Measurements from ENCODE around the gene CNTN5. TPM values are rescaled to one million over a fixed set of nuclear protein-coding genes. Genes with fewer than 3 reads are reported as not detected.
"Not testable (repeated sequence)": the region's sequence is repeated elsewhere in the genome, so short reads cannot be mapped to it uniquely, and the experiment has no call there.

Gene CNTN5
- polyA plus RNA-seq, 1 donor, result 4.2 TPM

- no peak for DNase-seq (ENCODE audit: low read depth)
Measured at GRCh38 chr11:99275521-99275920, 254.8 kb downstream of the CNTN5 start.

DNA sequence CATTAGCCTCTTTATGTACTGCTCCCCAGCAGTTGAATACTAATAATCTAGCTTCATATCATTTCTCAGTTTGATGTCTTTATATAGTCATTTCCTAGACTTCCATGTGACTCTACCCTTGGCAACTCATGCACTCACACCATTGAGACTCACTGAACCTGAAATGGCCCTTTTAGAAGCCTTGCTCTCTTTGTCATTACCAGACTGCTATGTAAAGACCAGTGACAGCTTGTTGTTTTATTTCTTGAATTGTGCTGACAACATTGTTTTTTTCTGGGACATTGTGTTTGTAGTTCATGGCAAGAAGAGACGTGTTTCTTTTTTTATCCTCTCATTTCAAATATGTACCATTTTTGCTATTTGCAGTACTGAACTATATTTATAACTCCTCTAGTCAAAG, 256.5 kb downstream of the CNTN5 start:
- no peak for DNase-seq (ENCODE audit: low read depth)

GRCh38 chr11:99279266-99279665, 258.5 kb downstream of the CNTN5 start:
- no peak for DNase-seq (ENCODE audit: low read depth)

DNA sequence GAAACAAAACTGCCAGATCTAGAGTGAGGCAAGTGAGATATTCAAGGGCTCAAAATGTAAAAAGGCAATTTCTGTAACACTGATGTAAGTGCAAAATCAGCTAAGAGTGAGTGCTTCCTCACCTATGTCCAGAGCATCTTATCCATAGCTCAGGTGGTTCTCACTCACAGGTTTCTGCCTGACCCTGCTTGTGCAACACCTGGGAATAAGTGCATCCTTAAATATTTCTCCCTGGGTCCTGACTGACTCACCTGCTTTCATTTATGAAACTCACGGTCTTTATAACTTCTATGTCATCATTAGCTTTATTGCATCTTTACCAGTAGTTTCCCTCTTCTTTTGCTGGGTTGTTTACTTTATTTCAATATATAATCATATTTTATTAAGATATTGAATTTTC, 260.6 kb downstream of the CNTN5 start:
- DNase-seq (ENCODE audit: low read depth), result no peak

- DNase-seq (ENCODE audit: low read depth), result not testable (repeated sequence)
Measured at GRCh38 chr11:99297925-99298324, 277.2 kb downstream of the CNTN5 start.

- DNase-seq (ENCODE audit: low read depth), result no peak
Measured at GRCh38 chr11:99307510-99308088, 286.9 kb downstream of the CNTN5 start.

GRCh38 chr11:99311870-99312269, 291.1 kb downstream of the CNTN5 start:
- no peak for DNase-seq (ENCODE audit: low read depth)

DNA sequence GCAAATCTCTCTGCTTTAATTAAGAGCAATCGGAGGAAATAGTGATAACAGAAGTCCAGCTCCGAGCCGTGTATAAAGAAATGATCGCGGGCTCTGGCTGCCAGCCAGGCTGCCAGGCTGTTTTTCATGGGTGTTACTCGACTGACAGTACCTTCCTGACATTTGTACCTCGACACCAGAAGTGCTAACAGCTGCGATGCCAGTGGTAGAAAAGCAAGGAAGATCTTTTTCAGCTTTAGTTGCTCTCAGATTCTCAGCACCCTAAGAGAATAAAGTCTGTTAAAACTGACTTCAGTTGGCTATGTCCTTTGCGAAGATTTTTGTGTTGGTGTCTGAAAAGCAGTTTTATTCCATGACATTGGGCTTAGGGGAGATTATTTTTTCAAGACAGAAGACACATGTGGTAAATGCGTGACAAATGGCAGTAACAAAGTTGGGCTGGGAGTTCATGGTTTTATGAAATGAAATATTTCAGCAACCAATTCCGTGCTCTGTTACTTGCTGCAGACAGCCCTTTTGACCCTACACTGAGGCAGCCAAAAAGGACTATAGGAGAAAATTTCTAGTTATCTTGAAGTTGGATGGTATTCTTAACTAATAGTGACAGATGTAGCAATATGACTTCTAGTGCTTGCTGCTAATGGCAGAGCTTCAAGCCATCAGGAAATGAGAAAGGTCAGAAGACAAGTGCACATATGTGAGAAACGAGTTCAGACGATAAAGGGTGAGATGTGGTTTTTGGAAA, 296.2 kb downstream of the CNTN5 start:
- DNase-seq (ENCODE audit: low read depth), result peak; percentile 8

- no peak for DNase-seq (ENCODE audit: low read depth)
Measured at GRCh38 chr11:99320769-99321290, 300.1 kb downstream of the CNTN5 start.

GRCh38 chr11:99325847-99326246, 305.1 kb downstream of the CNTN5 start:
- DNase-seq (ENCODE audit: low read depth), result no peak

GRCh38 chr11:99327066-99327465, 306.3 kb downstream of the CNTN5 start:
- DNase-seq (ENCODE audit: low read depth), result no peak

DNA sequence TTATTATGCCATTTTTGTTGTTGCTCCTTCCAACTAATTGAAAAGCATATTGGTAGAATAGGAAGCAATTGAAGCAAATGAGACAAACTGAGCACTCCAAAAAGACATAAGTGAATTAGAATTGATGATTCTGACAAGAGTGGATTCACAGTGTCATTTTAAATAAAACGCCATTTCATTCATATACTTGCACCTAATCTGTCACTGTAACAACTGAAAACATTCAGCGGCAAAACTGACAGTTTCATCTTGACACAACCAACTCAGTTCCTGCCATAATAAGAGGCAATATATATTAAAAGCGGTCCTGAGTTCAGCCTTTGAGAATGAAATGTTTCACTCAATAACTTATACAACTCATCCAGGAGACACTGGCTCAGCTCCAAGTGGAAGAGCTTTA, 306.8 kb downstream of the CNTN5 start:
- DNase-seq (ENCODE audit: low read depth), result no peak

- no peak for DNase-seq (ENCODE audit: low read depth)
Measured at GRCh38 chr11:99333621-99334020, 312.9 kb downstream of the CNTN5 start.

- DNase-seq (ENCODE audit: low read depth), result no peak
Measured at GRCh38 chr11:99343117-99343516, 322.4 kb downstream of the CNTN5 start.

DNA sequence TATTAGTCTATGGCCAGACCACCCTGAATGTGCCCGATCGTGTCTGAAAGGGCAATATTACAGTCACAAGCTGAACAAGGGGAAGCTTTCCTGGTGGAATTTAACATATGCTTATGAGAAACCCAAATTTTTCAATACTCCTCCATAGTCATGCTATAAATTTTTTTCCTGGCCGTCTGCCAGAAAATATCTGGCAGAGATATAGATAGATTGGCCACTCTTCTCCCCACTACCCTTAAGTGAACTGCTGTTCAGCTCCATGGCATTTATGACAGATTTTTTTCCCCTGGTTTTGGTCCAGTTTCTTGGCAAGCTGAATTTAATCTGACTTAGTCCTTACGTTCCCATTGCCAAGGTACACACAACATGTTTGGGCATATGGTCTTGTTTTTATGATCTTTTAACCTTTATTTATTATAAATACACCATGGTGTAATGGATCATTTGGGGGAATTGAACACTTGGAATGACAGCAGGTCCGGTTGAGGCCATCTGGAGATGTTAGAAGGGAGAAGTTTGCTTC, 328.5 kb downstream of the CNTN5 start:
- no peak for DNase-seq (ENCODE audit: low read depth)

- DNase-seq (ENCODE audit: low read depth), result no peak
Measured at GRCh38 chr11:99351624-99352023, 330.9 kb downstream of the CNTN5 start.

- no peak for DNase-seq (ENCODE audit: low read depth)
Measured at GRCh38 chr11:99352642-99353041, 331.9 kb downstream of the CNTN5 start.

DNA sequence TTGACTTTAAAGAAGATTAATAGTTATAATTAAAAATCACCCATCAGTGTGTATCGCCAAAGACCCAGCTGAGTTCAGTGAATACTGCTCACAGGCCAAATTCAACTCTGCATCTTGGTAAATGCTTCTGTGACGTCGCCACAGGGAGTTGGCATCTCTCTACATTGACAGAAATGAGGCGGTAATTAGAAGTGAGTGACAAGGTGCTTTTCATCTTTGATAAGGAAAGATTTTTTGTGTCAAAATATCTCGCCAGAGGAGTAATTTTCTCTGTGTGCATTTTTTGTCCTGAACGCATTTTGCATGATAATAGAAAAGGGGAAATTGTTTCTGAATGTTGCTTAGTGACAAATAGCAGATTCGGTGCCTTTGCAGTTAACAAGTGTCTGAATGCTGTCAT, 345.8 kb downstream of the CNTN5 start:
- no peak for DNase-seq (ENCODE audit: low read depth)

DNA sequence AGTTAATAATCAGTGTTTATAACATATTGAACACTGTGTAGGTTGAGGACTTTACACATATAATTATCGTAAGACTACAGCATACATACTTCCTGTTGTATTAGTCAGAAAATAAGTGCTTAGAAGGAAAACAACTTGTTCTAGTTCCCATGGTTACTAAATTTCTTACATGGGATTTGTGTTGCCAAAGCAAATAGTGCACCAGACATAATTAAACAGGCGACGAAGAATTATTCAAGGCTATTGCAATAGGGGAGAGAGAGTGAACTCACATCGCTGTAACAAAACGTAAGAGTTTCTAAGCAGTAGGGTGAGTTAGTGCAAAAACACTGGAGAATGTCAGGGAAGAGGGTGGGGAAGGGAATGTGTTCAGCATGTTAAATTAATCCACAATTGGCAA, 347.8 kb downstream of the CNTN5 start:
- DNase-seq (ENCODE audit: low read depth), result no peak

DNA sequence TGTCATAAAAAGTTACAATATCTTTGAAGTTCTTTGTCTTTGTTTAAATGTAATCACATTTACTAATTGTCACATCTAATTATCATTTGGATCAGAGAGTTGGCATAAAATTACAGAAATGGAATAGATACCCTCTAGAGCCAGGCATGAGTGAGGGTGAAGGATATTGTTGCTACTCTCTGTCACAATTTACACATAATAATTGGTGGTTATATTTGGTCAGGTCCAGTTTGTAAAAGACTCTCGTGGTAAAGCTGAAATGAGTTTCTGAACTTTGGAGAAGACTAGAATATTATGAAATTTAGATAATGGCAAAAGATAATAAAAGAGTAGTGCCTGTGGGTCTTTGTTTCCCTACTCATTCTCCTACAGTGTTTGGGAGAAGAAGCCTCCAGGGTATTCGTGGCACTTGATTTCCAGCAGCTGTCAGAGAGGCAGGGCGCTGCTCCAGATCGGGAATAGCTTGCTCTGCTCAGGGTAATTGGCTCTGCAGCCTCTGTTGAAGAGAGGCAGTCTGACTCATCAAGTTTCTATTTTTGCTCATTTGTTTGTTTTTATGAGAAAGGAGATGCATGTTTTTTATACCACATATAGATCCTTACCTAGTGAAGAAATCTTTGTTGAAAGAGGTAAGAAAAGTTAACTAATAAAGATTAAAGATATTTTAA, 349.9 kb downstream of the CNTN5 start:
- no peak for DNase-seq (ENCODE audit: low read depth)

DNA sequence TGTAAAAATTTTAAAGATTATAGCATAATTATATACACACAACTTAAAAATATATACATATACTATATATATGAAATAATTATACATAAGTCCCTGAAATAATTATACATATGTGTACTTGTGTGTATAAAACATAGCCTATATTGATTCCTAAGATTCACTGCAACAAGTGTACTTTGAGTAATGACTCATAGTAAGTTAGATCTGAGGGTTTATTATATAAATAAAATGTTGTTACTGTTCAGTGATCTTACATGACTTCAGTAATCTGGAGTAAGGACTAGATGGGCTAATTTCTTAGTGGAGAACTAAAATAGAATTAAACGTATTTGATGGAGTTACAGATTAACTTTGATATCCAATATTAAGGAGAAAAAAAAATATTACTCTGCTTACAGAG, 350.5 kb downstream of the CNTN5 start:
- DNase-seq (ENCODE audit: low read depth), result no peak

GRCh38 chr11:99376463-99376862, 355.7 kb downstream of the CNTN5 start:
- DNase-seq (ENCODE audit: low read depth), result no peak

Data from forelimb muscle (tissue), 1 donor.